Thoracic aorta (tissue), 2 donors: ENCODE data around the gene BCL6B. TPM values are rescaled to one million over a fixed set of nuclear protein-coding genes. Genes with fewer than 3 reads are reported as not detected.

Experiments
- ATAC-seq: fragments of 150-250 bp; one replicate; pipeline ENCODE4 v1.8.0; 2017; ENCODE audit warnings: low read depth; ENCODE audit not compliant: insufficient number of reproducible peaks, low FRiP score
- DNase-seq: peaks from one replicate; pipeline ENCODE4 v3.0.0-alpha.2; 2020; ENCODE audit warnings: low spot score
- H3K27ac ChIP-seq, 2 donors: fragments of 200-600 bp; sonication (generic); 1 replicate in 1 of 2; 2 replicates in 1 of 2; pipeline ENCODE4 v1.5.1; 2016; ENCODE audit warnings: mild to moderate bottlenecking in 2 of 2, moderate library complexity in 2 of 2
- H3K27me3 ChIP-seq: fragments of 200-600 bp; sonication (generic); replicated peaks from 2 replicates; pipeline ENCODE4 v1.6.0; 2016; ENCODE audit warnings: mild to moderate bottlenecking; ENCODE audit not compliant: insufficient read depth
- H3K36me3 ChIP-seq: fragments of 200-600 bp; sonication (generic); one replicate; pipeline ENCODE4 v1.5.1; 2016
- H3K4me1 ChIP-seq, 2 donors: fragments of 200-600 bp; sonication (generic); 1 replicate in 1 of 2; 2 replicates in 1 of 2; pipeline versions ENCODE4 v1.5.1 to v1.6.0; 2016; ENCODE audit warnings: low read depth in 2 of 2, mild to moderate bottlenecking in 1 of 2; ENCODE audit not compliant: control insufficient read depth in 1 of 2
- H3K4me3 ChIP-seq: fragments of 200-600 bp; sonication (generic); 2 replicates; pipeline ENCODE4 v1.5.1; 2016; ENCODE audit warnings: mild to moderate bottlenecking
- H3K9me3 ChIP-seq: fragments of 200-600 bp; sonication (generic); 2 replicates; pipeline ENCODE4 v1.5.1; 2016
- total RNA-seq, 2 donors: library from RNA; depleted of rRNA; stranded (reverse); fragments of >200 nt; gene quantifications; one replicate each; pipeline versions ENCODE4 v1.1.0 to v1.2.3, GENCODE V29; 2016
- TF ChIP-seq, protein P1 (sequence below): fragments of 200-600 bp; sonication (generic); IDR thresholded peaks from one replicate; pipeline ENCODE4 v1.5.1; 2019; ENCODE audit warnings: antibody characterized with exemption

BCL6B gene
- total RNA-seq, 2 donors from 2014 or later: 0.95 to 5.7 TPM

- Histone ChIP-seq H3K27ac (no peak overlapping the region), H3K4me3 (no peak overlapping the region), H3K9me3 (no peaks in the 10 kb centered on the region), H3K4me1 (no peaks in the 10 kb centered on the region), H3K36me3 (peaks cover 27% of the 10 kb centered on the region), H3K27me3 (no peaks in the 10 kb centered on the region)
- DNase-seq (no peak), ATAC-seq (no peak)
- TF ChIP-seq, protein P1, sequence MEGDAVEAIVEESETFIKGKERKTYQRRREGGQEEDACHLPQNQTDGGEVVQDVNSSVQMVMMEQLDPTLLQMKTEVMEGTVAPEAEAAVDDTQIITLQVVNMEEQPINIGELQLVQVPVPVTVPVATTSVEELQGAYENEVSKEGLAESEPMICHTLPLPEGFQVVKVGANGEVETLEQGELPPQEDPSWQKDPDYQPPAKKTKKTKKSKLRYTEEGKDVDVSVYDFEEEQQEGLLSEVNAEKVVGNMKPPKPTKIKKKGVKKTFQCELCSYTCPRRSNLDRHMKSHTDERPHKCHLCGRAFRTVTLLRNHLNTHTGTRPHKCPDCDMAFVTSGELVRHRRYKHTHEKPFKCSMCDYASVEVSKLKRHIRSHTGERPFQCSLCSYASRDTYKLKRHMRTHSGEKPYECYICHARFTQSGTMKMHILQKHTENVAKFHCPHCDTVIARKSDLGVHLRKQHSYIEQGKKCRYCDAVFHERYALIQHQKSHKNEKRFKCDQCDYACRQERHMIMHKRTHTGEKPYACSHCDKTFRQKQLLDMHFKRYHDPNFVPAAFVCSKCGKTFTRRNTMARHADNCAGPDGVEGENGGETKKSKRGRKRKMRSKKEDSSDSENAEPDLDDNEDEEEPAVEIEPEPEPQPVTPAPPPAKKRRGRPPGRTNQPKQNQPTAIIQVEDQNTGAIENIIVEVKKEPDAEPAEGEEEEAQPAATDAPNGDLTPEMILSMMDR: no peak
Measured at GRCh38 chr17:7002288-7003047, 20.4 kb upstream of the BCL6B start.

DNA sequence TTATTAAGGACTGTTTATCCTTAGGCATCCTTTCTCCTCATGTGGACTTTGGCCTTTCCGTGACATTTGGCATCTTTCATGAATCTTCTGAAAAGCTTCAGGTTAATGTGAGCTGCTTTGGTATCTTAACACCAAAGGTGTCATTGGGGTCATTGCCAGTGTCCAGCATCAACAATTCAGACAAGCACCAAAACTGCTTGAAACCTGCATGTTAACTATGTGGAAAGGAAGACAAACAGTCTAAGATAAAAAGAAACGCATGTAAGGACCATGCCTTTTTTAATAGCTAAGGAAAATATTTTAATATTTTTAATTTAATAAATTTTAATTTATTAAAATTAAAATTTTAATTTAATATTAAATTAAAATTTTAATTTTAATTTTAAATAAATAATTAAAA lies 19.1 kb upstream of the BCL6B start:
- Histone ChIP-seq H3K36me3 (peaks cover 27% of the 10 kb centered on the region), H3K27me3 (no peaks in the 10 kb centered on the region), H3K4me1 (no peaks in the 10 kb centered on the region), H3K9me3 (no peaks in the 10 kb centered on the region), H3K27ac (no peak overlapping the region), H3K4me3 (no peak overlapping the region)
- no peak for DNase-seq
- TF ChIP-seq, protein P1: no peak
- no peak for ATAC-seq

GRCh38 chr17:7004398-7005253 lies 18.2 kb upstream of the BCL6B start:
- ATAC-seq (no peak), DNase-seq (no peak)
- H3K9me3 ChIP-seq: no peaks in the 10 kb centered on the region
- no peak overlapping the region for H3K4me3 ChIP-seq
- no peaks in the 10 kb centered on the region for H3K27me3 ChIP-seq
- TF ChIP-seq, protein P1: peak; percentile 58
- H3K27ac ChIP-seq: no peak overlapping the region
- H3K36me3 ChIP-seq: peaks cover 24% of the 10 kb centered on the region
- H3K4me1 ChIP-seq: peaks cover under 1 to 1% of the 10 kb centered on the region in 2 donors

DNA sequence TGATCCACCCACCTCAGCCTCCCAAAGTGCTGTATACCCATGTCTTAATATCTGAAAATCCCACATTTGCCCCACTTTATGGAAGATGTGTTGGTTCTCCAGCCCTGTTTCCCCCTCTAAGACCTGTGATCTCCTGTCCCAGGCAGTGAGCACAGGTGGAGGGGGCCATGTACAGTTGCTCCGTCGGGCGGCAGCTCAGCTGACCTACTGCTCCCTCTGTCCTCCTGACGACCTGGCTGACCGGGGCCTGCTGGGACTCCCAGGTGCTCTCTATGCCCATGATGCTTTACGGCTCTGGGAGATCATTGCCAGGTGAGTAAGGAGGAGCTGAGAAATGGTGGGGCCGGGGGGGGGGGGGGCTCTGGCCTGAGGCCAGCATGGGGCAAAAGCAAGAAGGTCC lies 17.1 kb upstream of the BCL6B start:
- Histone ChIP-seq H3K4me1 (peaks cover 9 to 12% of the 10 kb centered on the region in 2 donors), H3K36me3 (peaks cover 15% of the 10 kb centered on the region), H3K4me3 (no peak overlapping the region), H3K27ac (no peak overlapping the region), H3K9me3 (no peaks in the 10 kb centered on the region), H3K27me3 (no peaks in the 10 kb centered on the region)
- ATAC-seq (no peak), DNase-seq (no peak)
- TF ChIP-seq, protein P1: no peak

DNA sequence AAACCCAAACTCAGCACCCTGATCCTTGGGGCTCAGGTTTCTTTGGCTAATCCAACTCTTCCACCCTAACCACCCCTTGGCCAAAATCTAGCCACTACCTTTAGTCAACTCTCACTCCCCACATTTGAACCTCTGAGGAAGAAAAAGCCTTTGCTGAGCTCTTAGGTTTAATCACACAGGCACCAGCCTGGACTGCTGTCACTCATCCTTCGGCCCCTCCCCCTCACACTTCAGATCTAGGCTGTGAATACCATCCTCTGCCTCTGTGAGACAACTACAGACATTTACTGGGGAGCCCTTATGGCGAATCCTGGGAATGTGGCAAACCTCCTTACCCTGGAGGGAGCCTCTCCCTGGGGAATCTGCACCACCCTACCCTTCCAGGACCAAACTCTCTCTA lies 15.7 kb upstream of the BCL6B start:
- H3K9me3 ChIP-seq: no peaks in the 10 kb centered on the region
- ATAC-seq (no peak), DNase-seq (no peak)
- H3K27me3 ChIP-seq: no peaks in the 10 kb centered on the region
- no peak overlapping the region for H3K4me3 ChIP-seq
- TF ChIP-seq, protein P1: no peak
- H3K4me1 ChIP-seq: peaks cover 19 to 25% of the 10 kb centered on the region in 2 donors
- H3K36me3 ChIP-seq: peaks cover 5% of the 10 kb centered on the region
- no peak overlapping the region for H3K27ac ChIP-seq
